Stimulated activated CD8-positive, alpha-beta memory T cell treated with anti-CD3 and anti-CD28 coated beads, Interleukin-2, amount 100 ng/mL, for 48 hours (primary cell): ENCODE data around the gene C22orf42.
"Not testable (repeated sequence)": the region's sequence is repeated elsewhere in the genome, so short reads cannot be mapped to it uniquely, and the experiment has no call there.

Source experiments
- DNase-seq, 2 donors: peaks; one replicate each; pipeline ENCODE4 v3.0.0-alpha.2; 2020; ENCODE audit warnings: low read depth in 2 of 2

The C22orf42 gene, protein sequence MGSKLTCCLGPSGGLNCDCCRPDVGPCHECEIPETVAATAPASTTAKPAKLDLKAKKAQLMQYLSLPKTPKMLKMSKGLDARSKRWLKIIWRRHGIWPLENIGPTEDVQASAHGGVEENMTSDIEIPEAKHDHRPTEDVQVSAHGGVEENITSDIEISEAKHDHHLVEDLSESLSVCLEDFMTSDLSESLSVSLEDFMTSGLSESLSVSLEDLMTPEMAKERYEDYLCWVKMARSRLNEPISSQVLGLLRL

DNA sequence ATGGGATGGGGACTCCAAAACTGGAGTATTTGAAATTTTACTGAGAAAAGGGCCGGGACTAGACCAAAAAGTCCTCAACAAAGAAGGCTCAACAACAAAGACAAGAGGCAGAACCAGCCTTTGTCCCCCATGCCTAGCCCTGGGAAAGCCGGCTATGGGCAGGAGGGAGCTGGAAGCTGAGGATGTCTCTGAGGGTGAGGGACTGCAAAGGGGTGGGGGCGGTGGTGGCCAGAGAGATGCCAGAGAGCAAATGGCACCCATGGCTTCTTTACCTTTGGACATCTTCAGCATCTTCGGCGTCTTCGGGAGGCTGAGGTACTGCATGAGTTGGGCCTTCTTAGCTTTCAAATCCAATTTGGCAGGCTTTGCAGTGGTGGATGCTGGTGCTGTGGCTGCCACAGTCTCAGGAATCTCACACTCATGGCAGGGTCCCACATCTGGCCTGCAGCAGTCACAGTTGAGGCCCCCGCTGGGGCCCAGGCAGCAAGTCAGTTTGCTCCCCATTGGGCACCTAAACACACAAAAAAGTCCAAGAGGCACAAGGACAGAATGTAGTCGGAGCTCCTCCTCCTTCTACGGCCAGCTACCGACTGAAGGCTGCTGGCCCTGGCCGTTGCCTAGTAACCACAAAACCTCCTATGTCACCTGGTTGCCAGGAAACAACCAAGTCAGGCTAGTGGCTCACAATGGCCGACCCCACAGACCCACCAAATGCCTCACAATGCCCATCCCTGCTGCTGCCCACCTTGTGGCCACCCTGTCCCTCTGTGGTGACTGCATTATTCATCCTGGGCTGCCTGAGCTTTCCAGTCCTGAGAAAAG lies at the start of gene C22orf42:
C22orf42 (minus strand) TSS at position 592 of the 822 bp plus-strand sequence; CDS start at position 504, 88 bp downstream.
- no peak for DNase-seq

DNA sequence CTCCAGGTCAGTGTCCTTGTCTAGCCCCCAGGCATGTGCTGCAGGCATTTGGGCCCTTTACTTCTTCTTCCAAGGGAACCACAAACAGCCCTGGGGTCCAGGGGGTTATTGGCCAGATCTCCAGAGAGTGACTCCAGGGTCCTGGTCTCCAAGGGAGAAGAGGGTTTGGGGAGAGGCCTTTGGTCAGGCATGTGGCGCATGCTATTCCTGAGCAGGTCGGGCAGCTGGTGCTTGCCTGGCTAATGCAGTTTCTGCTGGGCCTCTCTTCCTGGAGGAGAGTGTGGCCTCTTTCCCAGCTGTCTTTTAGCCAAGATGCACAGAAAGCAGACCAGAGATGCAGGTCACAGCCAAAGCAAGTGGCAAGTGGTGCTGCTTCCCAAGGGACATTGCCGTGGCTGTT lies 49.6 kb upstream of the C22orf42 start:
- no peak for DNase-seq

DNA sequence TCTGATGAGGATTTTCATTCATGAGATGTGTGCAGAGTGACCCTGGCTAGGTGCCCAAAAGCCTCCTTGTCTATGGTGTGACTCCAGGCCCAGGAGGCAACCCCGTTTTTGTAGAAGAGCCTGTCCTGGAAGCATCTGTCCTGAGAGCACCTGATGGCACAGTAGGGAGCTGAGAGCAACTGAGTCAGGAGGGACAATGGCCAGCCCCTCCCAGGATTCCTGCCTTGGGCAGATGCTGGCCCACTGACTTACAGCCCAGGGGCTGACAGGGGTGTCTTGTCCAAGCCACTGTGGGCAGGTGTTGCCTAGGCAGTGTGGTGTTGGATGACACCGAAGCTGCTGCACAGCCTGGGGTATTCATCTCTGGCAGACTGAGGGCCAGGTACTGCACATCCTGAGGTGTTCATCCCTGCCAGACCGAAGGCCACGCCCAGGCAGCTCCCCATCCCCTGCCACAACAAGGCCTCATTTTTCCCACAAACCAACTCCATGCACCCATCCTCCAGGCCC lies 48.9 kb upstream of the C22orf42 start:
- no peak for DNase-seq

DNA sequence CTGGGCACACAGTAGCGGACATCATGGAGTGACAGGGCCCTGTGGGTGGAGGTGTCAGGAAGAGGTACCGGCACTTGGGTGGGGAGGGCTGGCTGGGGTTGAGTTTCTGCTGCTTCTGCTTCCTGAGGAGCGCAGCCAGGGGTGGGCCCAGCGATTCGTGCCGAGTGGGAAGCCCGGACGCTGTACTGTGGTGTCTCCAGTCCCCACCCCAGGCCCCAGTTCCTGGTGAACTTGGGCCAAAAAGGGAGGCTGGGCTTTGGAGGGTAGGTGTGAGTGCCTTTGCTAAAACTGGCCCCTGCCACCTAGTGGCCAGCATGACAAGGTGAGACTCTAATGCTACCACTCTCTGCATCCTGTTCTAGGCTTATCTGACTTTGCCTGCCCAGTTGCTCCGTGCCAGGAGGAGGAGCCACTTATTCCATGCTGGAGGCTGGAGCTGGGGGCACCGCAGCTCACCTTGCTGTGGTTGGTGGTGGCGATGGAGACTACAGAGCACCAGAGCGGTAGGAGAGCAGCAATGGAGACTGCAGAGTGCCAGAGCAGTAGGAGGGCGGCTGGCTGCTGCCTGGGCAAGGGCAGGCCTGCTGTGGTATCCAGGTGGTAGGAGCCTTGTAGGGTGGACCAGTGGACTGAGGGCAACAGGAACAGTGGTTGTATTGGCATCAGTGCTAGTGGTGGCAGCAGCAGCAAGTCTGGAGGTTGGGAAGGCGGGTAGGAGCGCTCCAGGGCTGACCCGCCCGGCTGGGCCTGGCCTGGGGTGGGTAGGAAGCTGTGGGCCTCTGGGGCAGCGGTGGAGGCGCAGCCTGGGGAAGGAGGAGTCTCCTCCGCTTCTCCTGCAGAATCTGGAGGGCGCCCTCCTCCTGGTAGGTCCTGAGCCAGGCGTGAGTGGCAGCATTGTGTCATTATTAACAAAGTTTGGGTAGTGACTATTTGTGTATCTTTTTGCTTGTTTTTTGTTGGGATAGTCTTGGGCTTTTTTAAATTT lies 48.0 kb upstream of the C22orf42 start:
- no peak for DNase-seq

DNA sequence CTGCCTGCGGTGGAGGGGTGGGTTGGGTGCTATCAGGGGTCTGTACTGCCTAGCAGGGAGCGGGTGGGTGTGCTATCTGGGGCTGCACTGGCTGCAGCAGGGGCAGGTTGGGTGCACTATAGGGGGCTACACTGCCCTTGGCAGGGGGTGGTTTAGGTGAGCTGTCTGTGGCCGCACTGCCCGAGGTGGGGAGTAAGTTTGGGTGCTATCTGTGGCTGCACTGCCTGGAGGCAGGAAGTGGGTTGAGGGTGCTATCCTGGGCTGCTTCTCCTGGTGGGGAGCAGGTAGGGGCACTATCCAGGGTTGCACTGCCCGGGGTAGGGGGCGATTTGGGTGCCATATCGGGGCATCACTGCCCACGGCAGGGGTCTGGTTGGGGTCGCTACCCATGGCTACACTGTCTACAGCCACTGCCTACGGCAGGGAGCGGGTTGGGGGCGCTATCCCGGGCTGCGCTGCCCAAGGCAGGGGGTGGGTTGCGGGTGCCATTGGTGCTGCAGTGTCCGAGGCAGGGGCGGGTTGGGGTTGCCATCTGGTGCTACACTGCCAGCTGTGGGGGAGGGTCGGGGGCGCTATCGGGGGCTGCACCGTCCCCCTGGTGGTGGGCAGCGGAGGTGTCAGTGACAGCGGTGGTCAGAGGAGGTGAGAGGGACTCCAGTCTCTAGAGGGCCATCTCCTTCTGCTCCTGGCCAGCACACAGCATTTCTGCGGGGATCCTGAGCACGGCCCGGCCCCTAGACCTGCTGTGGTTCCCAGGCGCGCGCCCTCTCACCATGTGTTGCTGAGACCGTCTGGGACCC lies 47.1 kb upstream of the C22orf42 start:
- no peak for DNase-seq

DNA sequence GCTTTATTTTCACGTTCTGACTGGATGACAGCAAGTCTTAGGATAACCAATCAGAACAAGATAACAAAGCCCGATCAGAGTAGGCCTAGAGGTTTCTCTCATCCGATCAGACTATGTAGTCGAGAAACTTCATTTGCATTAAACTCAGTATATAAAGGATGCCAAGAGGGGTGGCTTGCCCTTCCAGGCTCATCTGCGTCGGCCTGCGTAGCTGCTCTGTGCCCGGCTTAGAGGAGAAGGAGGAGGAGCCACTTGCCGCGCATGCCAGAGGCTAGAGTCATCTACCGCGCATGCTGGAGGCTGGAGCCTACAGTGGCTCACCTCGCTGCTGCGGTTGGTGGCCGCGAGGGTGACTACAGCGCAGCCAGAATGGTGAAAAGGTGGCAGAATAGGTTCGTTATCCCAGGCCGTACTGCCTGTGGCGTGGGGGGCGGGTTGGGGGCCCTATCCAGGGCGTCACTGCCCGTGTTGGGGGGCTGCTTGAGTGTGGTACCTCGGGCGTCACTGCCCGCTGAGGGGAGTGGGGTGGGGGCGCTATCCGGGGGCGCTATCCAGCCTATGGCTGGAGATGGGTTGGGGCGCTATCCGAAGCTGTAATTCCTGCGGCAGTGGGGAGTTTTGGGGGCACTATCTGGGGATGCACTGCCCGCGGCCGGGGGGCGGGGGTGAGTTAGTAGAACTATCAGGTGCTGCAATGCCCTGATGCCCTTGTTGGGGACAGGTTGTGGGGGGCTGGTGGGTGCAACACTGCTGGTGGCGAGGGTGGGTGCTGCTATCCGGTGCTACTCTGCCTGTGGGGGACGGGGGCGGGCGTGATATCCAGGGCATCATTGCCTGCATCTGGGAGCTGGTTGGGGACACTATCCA lies 46.0 kb upstream of the C22orf42 start, which contains the start of gene RFPL2:
RFPL2 (minus strand) TSS at position 218 of the 867 bp plus-strand sequence. CDS start 2,622 bp downstream, outside the sequence.
- DNase-seq: no peak

DNA sequence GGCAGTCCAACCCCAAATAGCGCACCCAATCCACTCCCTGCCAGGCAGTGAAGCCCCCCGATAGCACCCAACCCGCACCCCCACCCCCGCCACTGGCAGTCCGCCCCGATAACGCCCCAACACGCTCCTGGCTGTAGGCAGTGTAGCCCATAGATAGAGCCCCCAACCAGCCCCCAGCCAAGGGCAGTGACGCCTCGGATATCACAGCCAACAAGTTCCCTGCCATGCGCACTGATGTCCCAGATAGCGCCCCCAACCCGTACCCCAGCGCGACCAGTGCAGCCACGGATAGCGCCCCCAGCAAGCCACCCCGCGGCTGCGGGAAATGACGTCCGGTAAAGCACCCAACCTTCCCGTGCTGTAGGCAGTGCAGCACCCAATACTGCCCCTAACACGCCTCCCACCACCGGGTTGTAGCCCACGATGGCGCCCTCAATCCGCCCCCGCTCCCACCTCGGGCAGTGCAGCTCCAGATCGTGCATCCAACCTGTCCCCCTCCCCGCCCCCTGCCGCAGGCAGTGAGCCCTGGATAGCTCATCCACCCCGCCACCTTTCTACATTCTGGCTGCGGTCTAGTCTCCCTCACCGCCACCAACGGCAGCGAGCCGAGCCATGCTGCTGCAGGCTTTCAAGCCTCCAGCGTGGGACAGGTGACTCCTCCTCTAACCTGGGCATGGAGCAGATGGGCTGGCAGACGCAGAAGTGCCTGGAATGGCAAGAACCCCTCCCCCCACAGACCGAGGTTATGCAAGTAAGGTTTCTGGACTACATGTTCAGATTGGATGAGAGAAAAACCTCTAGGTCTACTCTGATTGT lies 45.1 kb upstream of the C22orf42 start:
- no peak for DNase-seq

DNA sequence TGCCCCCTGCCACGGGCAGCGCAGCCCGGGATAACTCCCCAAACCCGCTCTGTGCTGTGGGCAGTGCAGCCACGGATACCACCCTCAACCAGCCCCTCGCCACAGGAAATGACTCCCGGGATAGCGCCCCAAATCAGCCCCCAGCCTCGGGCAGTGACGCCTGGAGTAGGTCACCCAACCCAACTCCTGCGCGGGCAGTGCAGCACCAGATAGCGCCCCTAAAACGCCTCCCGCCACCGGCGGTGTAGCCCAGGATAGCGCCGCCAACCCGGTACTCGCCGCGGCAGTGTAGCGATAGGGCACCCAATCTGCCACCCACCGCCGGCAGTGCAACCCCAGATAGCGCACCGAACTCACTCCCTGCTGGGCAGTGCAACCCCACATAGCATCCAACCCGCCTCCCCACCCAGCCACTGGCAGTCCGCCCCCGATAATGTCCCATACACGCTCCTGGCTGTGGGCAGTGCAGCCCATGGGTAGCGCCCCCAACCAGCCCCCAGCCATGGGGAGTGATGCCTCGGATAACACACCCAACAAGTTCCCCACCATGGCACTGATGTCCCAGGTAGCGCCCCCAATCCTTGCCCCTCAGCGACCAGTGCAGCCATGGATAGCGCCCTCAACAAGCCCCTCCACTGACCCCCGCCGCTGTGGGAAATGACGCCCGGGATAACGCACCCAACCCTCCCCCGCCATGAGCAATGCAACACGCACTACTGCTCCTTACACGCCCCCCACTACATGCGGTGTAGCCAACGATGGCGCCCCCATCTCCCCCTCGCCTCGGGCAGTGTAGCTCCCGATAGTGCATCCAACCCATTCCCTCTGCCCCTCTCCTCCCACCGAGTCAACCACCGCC lies 44.3 kb upstream of the C22orf42 start:
- no peak for DNase-seq

DNA sequence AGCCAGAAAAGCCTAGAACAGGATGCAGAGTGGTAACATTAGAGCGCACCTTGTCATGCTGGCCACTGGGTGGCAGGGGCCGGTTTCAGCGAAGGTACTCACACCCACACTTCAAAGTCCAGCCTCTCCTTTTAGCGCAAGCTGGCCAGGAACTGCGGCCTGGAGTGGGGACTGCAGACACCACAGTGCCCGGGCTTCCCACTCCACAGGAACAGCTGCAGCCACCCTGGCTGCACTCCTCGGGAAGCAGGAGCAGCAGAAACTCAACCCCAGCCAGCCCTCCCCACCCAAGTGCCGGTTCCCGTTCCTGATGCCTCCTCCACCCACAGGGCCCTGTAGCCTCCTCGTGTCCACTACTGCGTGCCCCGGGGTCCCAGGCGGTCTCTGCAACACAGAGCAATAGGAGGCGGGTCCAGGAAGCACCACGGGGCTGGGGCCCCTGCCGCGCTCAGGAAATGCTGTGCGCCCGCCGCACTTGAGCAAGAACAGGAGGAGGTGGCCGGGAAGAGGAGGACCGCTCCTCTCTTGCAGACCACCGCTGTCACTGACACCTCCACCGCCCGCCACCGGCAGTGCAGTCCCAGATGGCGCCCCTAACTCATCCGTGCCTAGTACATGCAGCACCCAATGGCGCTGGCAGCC lies 43.6 kb upstream of the C22orf42 start:
- no peak for DNase-seq

DNA sequence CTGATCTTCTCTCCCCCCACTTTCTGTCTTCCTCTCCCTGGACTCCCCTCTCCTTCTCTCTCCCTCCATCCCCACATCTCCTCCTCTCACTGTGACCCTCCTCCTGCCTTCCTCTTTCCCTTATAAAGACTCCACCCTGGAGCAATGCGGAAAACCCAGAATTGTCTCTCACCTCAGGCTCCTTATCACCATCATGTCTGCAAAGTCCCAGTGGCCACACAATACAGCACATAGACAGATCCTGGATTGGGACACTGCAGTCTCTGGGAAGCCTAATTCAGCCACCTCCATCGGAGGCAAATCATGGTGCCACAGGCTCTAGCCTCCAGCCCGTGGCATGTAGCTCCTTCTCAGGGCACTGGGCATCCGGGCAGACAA lies 43.0 kb upstream of the C22orf42 start:
- no peak for DNase-seq

DNA sequence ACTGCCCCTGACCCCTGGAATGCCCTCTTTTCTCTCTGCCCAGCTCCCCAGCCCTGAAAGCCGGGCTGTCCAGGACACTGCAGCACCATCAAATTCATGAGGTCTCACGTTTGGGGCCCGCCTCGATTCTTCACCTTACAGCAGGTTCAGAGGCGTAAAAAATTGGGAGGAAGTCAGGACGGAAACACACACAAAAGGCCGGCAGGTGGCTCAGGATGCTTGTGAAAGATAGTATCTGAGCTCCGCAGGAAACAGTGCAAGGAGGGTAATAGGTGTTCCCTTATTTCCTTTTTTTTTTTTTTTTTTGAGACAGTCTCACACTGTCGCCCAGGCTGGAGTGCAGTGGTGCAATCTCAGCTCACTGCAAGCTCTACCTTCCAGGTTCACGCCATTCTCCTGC lies 41.6 kb upstream of the C22orf42 start:
- DNase-seq: no peak

DNA sequence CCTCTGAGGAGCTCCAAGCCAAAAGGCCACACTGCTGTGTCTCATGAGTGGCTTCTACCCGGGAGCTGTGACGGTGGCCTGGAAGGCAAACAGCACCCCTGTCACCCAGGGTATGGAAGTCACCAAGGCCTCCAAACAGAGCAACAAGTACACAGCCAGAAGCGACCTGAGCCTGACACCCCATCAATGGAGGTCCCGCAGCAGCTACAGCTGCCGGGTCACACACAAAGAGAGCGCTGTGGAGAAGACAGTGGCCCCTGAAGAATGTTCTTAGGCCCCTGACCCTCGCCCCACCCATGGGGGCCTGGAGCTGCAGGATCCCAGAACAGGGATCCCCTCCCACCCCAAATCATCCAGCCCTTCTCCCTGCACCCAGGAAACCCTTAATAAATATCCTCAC lies 40.9 kb upstream of the C22orf42 start:
- no peak for DNase-seq

DNA sequence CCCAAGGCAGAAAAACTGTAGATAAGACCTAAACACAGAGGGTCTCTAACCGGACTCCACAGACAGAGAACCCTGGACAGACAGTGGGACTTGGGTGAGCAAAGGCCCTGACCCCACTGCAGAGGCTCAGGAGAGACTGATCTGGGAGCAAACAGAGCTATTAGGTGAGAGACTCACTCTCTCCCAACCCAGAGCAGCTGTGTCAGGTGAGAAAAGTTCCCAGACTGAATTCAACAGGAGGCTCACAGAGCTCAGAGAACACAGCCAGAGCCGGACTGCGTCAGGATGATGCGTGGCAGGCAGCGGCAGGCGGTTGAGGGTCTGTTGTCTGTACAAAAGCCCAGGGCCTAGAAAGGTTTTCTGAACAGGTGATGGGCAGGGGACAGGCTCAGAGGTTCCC lies 40.2 kb upstream of the C22orf42 start:
- no peak for DNase-seq

DNA sequence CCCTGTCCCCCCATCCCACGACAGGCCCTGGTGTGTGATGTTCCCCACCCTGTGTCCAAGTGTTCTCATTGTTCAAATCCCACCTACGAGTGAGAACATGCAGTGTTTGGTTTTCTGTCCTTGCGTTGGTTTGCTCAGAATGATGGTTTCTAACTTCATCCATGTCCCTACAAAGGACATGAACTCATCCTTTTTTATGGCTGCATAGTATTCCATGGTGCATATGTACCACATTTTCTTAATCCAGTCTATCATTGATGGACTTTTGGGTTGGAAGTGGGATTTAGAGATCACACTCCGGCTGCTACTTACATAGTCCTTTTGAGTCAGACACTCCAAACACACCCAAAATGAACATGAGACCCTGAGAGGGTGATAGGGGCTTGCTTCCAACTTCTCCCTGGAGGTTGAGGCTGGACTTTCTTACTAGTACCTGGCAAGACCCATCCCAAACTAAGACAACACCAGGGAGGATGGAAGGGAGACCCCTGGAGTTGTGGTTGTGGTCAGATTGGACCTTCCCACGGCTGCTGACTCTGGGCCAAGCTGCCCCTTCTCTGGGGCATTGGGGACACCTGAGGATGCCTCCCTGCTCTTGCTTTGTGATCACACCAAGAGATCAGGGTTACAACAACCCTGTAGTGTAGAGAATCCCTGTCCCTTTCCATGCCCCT lies 38.6 kb upstream of the C22orf42 start:
- not testable (repeated sequence) for DNase-seq

DNA sequence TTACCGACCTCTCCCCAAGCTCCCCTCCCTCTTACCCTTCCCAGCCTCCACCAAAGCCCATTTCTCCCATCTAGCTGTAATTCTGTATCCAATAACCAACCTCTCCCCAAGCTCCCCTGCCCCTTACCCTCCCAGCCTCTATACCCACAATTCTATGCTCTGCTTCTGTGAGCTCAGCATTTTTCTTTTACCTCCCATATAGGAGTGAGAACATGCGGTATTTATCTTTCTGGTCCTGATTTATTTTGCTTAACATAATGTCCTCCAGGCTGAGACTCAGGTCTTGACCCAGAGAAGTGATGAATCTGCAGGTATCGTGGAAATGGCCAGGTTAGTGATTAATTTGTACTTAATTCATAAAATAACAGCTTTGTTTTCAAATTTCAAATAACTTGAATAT lies 36.8 kb upstream of the C22orf42 start:
- DNase-seq: not testable (repeated sequence)

DNA sequence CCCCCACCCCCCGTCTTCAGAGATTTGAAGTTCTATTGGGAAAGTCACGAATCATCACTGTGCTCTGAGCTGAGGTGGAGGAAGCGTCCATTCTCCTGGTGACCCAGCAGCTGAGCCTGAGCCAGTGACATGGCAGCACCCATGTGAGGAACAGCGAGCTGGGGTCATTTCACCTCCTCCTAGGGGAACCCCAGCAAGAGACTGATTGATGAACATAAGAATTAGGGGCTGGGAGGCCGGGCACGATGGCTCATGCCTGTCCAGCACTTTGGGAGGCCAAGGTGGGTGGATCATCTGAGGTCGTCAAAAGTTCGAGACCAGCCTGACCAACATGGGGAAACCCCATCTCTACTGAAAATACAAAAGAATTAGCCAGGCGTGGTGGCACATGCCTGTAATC lies 34.2 kb upstream of the C22orf42 start:
- DNase-seq: not testable (repeated sequence)

DNA sequence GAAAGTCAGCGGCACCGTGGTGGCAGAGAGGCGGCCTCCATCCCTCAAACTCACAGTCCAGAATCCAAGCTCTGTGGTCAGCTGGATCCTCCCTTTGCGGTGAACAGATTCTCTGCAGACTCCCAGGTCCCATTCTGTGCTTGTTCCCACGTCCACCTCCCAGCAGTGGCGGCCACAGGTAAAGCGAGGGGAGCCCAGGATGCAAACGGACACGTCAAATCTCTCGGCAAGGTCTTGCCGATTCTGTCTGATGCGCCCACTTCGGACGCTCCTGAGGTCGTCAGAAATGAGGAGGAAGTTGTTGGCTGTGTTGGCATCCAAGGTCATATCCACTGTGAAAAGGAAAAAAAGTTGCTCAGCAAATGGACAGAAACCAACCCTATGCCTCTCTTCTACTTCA lies 31.9 kb upstream of the C22orf42 start:
- DNase-seq: not testable (repeated sequence)
